ENCODE results near the gene PAM16.
"Not testable (repeated sequence)": the region's sequence is repeated elsewhere in the genome, so short reads cannot be mapped to it uniquely, and the experiment has no call there.

The PAM16 gene

DNA sequence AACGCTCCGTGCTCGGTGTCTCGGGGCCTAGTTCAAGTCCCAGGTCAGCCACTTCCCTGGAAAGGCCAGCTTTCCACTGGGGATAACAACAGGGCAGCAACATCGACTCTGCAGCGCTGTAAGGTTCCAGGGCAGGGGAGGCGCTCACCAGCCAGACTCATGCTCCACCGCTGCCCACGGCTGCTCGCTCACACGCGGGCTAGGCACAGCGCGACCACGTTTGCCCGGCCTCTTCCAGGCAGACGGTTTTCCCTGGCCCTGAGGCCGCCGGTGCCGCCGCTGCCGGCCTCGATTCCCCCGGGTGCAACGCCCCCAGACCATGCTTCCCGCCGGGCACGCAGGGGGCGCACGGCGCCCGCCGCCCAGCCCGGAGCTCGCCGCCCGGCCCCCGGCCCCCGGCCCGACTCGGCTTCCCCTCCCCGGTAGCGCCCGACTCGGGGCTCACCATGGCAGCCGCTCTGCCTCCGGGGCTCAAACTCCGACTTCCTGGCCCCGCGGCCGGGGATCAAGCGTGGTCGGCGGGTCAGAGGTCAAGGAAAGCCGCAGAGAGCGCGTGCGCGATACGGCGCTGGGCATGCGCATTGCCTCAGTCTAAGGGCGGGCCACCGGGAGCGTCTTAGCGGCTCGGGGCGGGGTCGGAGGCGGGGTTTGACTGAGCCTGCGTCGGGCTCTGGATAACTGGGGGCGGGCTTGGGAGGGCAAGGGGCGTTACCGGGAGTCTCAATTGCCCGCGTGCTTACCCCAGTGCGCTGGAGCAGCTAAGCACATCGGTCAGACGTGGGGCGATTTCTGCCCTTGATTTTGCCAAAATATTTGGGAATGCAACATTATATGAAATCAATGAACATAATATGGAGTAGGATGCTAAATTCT, at the start of gene PAM16:
Gene PAM16, minus strand, starts transcription at position 535 of the 873 bp plus-strand sequence. Its CDS starts 87 bp downstream, at position 448.
- peak; percentile 97 for DNase-seq (ENCODE audit: low read depth)

DNA sequence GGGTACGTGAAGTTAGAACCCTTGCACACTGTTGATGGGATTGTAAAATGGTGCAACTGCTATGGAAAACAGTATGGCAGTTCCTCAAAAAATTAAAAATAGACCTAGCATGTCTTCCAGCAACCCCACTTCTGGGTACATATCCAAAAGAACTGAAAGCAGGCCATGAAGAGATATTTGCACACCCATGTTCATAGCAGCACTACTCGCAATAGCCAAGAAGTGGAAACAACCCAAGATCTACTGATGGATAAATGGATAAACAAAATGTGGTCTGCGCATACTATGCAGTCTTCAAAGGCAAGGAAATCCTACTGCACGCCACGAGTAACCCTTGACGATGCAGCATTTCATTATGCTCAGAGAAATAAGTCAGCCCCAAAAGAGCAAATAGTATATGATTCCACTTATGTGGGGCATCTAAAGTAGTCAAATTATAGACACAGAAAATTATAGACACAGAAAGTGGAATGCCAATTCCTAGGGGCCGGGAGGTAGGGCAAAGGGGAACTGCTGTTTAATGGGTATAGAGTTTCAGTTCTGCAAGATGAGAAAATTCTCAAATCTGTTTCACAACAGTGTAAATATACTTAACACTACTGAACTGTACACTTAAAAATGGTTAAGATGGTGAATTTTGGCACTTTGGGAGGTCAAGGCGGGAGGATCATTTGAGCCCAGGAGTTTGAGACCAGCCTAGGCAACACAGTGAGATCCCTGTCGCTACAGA, 48.0 kb upstream of the PAM16 start:
- no peak for DNase-seq (ENCODE audit: low read depth)

DNA sequence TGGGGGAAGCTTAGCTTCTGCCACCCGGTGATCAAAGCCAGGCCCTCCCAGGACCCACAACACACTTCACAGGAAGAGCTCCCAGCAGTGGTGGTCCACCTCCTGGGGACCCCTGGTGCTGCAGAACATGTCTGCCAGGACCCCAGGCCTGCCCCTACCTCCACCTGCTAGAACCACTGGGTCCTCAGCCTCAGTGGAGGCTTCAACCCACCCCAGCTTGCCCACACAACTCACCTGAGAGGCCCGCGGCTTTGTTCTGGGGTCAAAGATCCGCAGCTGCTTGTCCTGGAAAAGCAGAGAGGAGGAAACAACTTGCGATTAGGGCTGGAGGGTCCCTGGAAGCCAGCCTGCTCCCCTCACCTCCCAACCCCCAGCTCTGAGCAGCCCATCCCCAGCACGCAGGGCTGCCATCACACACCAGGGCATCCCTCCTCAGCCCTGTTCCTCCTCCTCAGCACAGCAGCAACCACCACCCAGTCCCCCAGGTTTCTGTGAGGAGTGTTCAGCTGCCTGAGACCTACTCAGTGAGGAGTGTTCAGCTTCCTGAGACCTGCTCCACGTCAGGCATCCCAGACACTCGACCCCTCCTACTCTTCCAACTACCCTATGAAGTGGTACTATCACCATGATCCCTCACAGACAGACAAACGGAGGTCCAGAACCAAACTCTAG, 44.1 kb upstream of the PAM16 start:
- no peak for DNase-seq (ENCODE audit: low read depth)

DNA sequence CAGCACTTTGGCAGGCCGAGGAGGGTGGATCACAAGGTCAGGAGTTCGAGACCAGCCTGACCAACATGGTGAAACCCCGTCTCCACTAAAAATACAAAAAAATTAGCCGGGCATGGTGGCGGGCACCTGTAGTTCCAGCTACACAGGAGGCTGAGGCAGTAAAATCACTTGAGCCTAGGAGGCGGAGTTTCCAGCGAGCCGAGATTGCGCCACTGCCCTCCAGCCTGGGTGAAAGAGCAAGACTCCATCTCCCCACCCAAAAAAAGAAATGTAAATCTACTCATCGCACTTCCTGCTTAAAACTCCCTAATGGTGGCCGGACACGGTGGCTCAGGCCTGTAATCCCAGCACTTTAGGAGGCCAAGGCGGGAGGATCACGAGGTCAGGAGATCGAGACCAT, 42.7 kb upstream of the PAM16 start:
- DNase-seq (ENCODE audit: low read depth) = not testable (repeated sequence)

DNA sequence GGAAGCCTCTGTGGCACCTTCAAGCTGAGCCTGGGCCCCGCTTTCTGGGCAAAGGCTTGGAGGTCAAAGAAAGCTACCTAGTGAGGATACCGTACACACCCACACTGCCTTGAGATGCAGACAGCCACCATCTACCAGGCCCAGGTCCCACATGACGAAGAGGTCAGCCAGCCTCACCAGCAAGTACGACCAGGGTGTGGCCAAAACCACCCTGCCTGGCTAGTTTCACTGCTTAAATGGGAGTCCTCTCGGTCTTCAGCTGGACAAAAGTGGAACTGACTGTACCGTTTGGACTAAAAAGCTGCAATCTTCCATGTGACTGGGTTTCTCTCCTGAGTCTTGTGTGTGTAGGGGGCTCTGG, 42.1 kb upstream of the PAM16 start:
- no peak for DNase-seq (ENCODE audit: low read depth)

DNA sequence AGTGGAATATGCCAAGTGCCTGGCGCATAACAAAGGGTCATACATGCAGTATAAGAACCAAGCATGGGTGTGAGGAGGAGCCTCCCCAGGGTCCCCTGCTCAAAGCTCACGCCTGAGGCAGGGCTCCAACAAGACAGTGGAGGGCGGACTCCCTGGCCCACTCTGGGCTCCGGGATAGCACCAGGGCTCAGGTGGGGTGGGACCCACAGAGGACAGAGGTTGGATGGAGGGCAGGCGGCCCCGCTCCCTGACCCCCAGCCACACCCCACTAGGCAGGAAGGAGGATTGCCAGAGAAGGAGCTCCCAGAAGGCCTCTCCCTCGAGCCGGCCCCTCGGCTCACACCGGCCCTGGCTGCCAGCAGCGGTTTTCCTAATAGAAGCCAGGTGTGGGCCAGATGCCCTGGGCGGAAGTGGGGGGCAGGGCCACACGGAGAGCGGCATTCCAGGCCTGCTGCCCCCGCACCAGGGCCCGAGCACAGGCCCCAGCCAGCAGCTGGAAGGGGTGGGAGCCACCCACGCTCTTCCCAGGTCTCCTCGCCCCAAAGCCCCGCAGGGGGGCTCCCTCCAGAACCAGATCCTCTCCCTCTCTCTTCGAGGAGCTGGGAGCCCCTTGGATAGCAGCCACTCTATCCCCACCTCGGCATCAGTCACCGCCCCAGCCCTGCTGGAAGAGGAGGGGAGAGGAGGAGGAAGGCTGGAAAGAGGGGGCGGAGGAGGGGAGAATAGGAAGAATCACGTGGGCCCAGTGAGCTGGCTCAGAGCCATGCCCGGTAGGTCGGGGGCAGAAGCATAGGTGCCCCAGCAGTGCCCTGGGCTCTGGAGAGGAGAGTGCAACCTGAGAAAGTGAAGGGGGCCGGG, 41.5 kb upstream of the PAM16 start:
- no peak for DNase-seq (ENCODE audit: low read depth)

DNA sequence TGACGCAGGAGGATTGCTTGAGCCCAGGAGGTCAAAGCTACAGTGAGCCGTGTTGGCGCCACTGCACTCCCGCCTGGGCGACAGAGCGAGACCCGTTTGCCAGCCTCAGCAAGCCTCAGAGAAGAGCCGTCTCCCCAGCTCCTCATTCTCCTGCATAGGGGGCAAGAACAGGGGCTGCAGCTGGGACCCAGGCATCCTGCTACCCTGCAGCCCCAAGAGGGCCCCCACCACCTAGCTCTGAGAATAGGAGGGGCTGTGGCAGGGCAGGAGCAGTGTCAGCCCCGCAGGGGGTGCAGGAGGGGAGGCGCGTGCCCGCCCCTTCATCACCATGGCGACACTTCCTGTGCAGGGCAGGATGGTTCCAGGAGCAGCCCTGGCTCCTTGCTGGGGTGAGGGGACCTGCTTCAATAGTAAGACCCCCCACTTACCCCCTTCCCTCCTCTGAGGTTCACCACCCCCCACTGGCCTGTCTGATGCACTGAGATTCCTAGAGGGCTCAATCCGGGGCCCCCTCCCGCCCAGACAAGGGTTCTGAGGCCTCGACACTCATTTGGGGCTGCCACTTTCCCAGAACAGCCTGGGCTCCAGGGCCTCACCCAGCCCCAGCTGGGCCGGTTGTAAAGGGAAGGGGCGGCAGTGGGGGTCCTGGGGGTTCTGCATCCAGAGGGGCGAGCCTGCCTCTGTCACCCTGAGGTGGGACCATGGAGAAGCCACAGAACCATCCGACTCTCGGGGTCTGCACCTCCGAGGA, 40.7 kb upstream of the PAM16 start:
- no peak for DNase-seq (ENCODE audit: low read depth)

DNA sequence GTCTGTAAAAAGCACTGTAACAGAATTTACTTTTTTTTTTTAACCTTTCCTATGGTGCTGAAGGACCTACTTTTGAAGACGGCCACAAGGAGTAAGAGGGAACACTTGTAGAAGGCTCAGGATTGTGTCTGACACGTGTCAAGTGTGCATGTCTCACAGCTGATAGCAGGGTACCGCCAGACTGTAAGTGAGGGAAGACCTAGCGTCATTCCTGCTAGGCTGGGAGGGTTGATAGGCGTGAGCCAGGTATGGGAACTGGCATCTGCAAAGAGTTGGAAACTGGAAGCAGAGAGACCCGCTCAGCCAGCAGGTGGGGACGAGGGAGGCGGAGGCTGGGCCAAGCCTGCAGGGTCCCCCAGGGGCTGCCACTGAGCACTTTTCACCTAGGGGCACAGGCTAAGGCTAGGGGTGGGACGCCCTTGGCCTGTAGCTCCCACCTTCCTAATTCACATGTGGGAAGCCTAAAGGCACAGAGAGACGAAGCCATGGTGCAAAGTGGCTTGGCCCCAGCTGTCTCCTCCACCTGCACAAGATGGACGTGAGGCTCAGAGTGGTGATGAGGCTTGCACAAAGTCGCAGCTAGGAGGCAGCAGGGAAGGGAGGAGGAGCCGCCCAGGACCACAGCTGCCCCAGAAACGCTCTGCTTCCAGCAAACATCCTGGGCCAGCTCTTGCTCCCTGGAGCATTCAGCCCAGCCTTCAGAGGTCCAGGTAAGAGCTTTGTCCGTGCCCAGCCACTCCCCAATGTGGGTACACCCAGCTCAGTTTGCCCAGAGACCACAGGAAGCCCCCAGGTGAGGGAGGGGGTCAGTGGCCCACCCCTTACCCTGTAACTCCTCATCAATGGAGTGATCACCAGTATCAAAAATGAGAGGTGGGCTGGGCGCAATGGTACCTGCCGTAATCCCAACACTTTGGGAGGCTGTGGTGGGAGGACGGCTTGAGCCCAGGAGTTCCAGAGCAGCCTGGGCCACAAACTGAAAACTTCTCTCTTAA, 39.4 kb upstream of the PAM16 start:
- DNase-seq (ENCODE audit: low read depth) = no peak

DNA sequence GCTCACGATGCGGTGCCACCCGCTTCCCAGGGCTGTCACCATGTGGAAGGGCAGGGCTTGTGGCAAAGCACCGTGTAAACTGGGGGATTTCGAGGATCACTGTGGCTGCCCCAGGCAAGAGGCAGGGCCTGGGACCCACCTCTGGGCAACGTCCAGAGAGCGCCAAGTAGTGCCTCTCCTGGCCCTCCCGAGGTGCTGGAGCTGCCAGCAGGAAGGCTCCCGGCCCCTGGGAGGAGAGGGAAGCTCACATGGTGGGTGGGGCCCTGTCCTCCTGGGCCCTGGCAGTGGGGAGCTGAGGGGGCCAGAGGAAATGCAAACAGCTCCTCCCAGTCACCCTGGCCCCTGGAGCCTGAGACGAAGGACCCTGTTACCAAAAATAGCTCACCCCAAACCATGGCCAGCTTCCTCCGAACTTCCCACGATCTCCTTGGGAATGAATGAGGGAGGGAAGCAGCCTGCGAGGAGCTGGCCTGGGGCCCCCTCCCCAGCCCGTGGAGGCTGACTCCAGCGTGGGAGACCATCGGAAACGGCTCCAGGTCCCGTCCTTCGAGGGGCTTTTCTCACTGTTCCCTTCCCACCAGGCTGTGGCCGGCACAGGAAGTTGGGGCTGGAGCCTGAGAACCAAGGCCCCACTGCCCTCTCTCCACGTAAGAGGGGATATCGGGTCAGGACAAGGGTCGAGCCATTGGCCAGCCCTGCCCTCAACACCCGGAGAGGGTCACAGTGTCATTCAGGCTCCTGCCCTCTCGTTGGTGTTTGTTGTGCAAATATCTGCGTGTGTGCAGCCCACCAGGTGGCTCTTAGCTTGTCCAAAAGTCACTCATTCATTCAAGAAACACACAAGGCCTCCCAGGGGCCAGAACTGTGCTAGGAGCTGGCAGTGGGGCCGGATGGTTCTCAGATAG, 38.2 kb upstream of the PAM16 start:
- DNase-seq (ENCODE audit: low read depth) = no peak

DNA sequence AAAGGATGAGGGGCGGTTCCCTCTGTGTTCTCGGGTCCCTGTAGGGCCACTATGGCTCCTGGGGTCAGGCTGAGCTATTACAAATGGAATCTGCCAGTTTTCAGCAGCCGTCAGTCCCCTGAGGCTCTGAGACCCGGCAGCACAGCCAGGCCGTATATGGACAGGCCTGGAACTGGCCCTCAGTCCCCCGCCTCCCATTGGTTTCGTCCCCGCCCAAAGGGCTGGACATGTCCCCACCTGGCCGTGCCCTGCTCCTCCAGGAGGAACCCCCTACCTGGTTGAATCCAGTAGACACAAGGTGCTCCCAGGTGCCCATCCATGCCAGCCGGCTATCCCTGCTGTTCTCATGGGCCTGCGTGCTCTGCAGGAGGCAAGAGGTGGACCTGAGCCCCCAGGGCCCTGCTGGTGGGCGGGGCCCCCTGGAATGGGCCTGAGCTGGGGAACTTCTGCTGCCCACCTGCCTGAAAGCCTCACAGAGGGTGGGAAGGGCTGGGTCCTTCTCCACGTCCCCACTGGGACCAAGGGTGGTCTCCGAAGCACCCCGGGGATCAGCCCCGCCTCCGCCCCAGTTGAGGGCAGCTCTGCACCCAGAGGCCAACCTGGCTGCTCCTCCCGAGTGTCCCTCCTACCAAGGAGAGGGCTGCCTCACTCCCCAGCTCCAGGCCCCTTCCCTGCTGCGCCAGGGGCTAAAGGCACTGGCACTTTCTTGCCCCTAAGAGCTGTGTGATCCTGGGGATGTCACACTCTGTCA, 37.3 kb upstream of the PAM16 start:
- DNase-seq (ENCODE audit: low read depth) = no peak

DNA sequence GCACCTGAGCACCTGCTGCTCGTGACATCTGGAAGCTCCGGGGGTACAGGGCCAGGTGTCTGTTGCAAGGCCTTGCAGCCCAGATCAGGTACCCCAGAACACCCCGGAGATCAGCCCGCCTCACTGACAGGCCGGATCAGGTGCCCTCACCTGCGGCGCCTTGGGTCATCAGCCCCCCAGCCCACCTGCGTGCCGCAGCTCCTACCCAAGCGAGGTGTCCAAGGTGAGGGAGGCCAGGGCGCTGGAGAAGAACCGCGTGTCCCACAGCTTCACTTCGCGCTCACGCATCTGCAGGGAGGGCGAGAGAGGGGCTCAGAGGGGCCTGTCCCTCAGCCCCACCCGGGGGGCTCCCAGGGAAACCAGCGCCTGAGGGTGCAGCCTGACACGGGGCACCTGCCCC, 36.7 kb upstream of the PAM16 start:
- no peak for DNase-seq (ENCODE audit: low read depth)

DNA sequence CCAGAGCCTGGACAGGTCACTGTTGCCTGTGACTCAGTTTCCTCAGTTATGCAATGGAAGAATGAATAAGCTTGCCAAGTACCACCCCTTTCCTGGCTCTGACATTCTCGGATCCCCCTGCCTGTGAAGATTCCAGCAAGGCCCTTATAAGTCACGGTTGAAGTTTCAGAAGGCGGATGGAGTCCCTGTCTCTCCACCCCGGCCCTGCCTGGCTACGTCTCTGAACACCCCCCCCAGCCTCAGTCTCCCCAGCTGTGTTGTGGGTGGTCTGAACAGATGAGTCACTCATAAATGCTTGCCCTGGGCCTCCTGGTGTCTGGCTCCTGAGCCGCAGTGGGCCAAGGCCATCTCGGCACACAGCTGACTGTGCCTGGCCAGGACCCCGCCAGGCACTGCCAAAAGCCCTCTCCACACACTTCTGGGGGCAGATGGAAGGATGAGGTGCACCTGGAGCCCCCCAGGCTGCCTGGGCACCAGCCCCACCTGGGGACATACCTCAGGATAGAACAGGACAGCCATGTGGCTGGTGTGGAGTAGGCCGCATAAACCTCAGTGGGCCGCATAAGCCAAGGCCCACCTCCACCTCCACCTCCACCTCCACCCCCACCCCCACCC, 35.9 kb upstream of the PAM16 start:
- DNase-seq (ENCODE audit: low read depth) = no peak

DNA sequence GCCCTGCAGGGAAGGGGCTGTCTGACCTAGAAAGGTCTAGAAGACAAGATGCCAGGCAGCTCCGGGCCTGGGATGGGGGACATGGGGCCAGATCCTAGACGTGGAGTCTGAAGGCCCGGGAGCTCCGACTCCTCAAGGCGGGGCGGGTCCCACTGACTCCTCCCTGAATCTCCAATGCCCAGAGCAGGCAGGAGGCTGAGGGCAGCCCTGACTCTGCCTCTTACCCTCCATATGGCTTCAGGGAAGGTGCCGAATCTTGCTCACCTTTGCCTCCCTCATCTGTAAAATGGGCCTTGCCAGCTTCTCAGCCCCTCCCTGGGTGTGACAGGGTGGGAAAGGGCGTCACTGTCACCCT, 35.3 kb upstream of the PAM16 start:
- no peak for DNase-seq (ENCODE audit: low read depth)

DNA sequence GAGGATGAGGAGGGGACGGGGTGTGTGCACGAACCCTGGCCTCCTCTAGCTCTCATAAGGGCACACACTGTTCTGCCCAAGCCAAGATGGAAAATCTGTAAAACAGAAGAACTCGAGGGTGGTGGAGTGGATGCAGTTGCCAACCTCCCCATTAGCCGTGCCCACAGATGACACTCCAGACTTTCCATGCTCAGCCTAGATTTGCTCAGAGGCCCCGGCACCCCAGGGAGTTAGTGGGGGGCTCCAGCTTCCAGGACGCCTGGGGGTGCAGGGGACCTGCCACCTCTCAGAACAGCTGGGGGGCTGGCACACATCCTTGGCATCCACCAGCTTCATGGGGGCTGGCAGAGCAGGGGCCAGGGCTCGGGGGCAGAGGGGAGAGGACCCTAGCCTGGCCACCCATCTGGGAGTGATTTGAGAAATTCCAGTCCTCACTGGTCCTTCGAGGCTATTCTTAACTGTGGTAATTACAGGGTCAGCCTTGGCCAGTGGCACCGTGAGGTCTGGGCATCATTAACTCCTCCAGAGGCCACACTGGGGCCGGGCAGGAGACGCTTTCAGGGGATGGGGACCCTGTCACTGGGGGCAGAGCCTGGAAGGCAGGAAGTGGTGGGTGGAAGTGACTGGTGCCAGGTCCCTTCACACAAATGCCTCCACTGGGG, 34.8 kb upstream of the PAM16 start:
- DNase-seq (ENCODE audit: low read depth) = no peak

DNA sequence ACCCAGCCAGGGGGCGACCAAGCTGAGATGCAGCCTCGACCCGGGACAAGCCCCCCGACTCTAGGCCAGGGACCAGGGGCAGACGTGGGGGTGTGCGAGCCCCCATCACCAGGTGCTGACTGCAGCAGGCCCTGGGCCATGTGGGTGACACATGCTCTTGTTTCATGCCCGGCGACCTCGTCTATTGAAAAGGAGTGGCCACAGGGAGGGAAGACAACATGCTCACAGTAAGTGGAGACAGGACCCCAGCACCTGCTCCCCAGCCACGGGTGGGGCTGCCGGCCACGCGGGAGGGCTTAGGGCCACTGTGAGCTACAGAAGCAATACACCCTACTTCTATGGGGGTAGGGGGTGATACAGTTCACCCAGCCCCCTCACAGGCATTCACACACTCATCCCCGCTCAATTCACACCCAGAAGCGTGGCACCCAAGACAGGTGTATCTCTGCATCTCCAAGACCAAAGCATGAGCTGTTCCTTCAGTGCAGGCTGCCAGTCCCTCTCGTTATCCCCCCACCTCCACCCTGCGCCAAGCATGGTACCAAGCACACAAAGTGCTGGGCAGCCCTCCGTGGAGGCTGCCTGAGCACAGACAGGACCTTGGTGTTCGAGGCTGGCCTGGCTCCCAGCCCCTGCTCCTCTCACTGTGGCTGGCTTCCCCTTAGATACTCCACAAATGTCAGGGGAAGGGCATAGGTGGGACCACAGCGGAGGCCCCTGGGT, 34.1 kb upstream of the PAM16 start:
- DNase-seq (ENCODE audit: low read depth) = no peak

DNA sequence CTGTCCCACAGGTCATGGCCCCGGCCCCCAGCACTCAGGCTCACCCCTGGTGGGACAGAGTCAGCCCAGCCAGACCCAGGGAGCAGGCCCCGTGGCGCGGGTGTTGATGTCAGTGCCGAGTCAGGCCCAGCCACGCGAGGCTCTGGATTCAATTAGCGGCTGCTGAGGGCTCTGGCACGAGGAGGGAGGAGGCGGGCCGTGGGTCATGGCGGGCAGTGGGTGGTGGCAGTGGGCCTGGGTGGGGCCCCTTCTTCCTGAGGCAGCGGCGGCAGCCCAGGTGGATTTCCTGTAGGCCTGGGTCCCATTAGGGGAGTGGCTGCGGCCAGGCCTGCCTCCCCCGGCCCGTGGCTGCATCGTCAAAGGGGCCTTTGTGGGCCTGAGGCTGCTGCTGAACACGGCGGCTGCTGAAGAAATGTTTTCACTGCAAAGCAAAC, 33.4 kb upstream of the PAM16 start:
- DNase-seq (ENCODE audit: low read depth) = no peak
